Stimulated activated effector memory CD8-positive, alpha-beta T cell treated with anti-CD3 and anti-CD28 coated beads, Interleukin-12 subunit alpha, Interleukin-12 subunit beta, amount 100 ng/mL, for 72 hours (primary cell): Measurements from ENCODE around the gene OR4B1.
"Not testable (repeated sequence)": the region's sequence is repeated elsewhere in the genome, so short reads cannot be mapped to it uniquely, and the experiment has no call there.

ENCODE experiments used
- ATAC-seq: fragments of 150-1000 bp; cut with Tn5 transposase; 2 replicates; pipeline ENCODE4 v1.10.0; 2021
- DNase-seq, 2 donors: peaks; one replicate each; pipeline ENCODE4 v3.0.0; 2021 to 2022; ENCODE audit warnings: low spot score in 2 of 2
- H3K27ac Mint-ChIP-seq: one replicate; pipeline ENCODE4 v1.8.0; 2022; ENCODE audit warnings: mild to moderate bottlenecking, mixed read lengths
- H3K36me3 Mint-ChIP-seq: one replicate; pipeline ENCODE4 v1.8.0; 2022; ENCODE audit warnings: mild to moderate bottlenecking, mixed read lengths
- H3K4me1 Mint-ChIP-seq: one replicate; pipeline ENCODE4 v1.8.0; 2022; ENCODE audit warnings: mixed read lengths
- H3K4me3 Mint-ChIP-seq: one replicate; pipeline ENCODE4 v1.8.0; 2022; ENCODE audit warnings: mild to moderate bottlenecking, mixed read lengths
- H3K9me3 Mint-ChIP-seq: one replicate; pipeline ENCODE4 v1.8.0; 2022; ENCODE audit warnings: mixed read lengths

The OR4B1 gene

GRCh38 chr11:48216510-48216909 lies at the start of gene OR4B1:
OR4B1 (plus strand) TSS chr11:48216810; CDS start chr11:48216810, 0 bp downstream.
- DNase-seq, result no peak
- Mint-ChIP-seq H3K4me1 (no peaks in the 10 kb centered on the region), H3K4me3 (no peak within 1 kb of the TSS), H3K27ac (no peak within 1 kb of the TSS), H3K36me3 (no peaks in the 10 kb centered on the region), H3K9me3 (no peaks in the 10 kb centered on the region)
- no peak for ATAC-seq

- Mint-ChIP-seq H3K4me1 (peaks cover 30% of the 10 kb centered on the region), H3K4me3 (no peak overlapping the region), H3K9me3 (no peaks in the 10 kb centered on the region), H3K36me3 (peaks cover 79% of the 10 kb centered on the region), H3K27ac (no peak overlapping the region)
- ATAC-seq, result no peak
- no peak for DNase-seq
These were observed 49.2 kb upstream of the OR4B1 start for GRCh38 chr11:48167380-48167779.

- H3K36me3 Mint-ChIP-seq, result peaks cover 65% of the 10 kb centered on the region
- ATAC-seq (no peak), DNase-seq (no peak)
- no peak overlapping the region for H3K4me3 Mint-ChIP-seq
- no peaks in the 10 kb centered on the region for H3K9me3 Mint-ChIP-seq
- peak overlapping the region; percentile 73 for H3K27ac Mint-ChIP-seq
- peaks cover 28% of the 10 kb centered on the region for H3K4me1 Mint-ChIP-seq
These were observed 47.8 kb upstream of the OR4B1 start for GRCh38 chr11:48168815-48169214.

- no peaks in the 10 kb centered on the region for H3K9me3 Mint-ChIP-seq
- H3K4me1 Mint-ChIP-seq, result peaks cover 28% of the 10 kb centered on the region
- peak overlapping the region; percentile 73 for H3K27ac Mint-ChIP-seq
- ATAC-seq (no peak), DNase-seq (no peak)
- peaks cover 60% of the 10 kb centered on the region for H3K36me3 Mint-ChIP-seq
- H3K4me3 Mint-ChIP-seq, result no peak overlapping the region
These were observed 47.4 kb upstream of the OR4B1 start for GRCh38 chr11:48169259-48169658.

DNA sequence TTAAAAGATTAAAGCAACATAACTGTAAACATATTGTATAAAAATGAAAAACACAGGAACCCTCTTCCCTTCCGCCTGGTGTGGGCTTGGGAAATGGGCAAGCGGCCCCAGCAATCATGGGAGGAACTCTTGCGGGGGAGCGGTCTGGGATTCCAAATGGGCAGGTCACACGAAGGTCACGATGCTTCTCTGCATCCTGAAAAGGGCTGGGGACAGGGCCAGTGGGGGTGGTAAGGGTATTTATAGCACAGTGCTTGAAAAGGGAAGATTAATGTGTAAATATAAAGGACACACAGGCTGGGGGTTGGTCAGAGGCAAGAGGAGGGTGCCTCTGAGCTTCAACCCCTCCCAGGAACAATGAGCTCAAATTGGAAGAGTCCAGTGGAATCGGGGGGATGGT lies 46.9 kb upstream of the OR4B1 start:
- no peak for DNase-seq
- H3K27ac Mint-ChIP-seq, result peak overlapping the region; percentile 73

DNA sequence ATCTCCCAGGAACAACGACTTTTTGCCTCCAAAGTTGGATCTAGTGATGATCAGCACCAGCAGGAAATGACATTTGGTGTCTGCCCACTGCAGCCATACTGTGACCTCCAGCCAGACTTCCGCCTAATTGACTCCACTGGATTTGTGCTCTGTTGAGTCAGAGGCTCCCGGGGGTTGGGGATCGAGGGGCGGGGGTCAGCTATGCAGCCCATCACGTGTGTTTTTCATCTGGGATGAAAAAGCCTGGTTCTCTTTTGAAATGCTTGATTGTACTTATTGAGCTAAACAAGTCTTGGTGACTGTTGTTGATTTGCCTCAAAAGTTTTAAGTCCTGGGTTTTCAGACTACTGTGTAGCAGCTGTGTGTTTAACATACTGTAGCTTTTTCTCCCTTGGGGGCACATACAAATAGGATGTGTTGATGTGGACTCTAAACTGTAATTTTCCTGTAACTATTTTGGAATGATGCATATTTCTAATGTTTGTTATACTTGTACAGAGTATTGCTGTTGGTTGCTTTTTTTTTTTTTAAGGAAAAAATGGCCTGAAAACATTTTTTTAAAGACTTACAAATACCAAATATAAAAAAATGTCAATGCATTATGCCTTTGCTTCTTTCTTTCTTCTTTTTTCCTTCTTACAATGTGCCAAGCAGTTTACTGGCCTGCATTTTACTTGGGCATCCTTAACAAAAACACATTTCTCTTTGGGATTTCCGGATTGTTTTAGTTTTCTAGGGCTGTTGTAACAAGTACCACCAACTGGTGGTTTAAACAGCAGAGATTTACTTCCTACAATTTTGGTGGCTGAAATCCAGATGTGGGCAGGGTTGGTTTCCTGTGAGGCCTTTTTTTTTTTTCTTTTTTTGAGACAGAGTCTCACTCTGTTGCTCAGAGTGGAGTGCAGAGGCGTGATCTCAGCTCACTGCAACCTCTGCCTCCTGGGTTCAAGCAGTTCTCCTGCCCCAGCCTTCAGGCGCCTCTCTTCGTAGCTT lies 46.1 kb upstream of the OR4B1 start:
- H3K36me3 Mint-ChIP-seq, result peaks cover 48% of the 10 kb centered on the region
- no peaks in the 10 kb centered on the region for H3K9me3 Mint-ChIP-seq
- no peak for DNase-seq
- no peak overlapping the region for H3K4me3 Mint-ChIP-seq
- H3K27ac Mint-ChIP-seq, result no peak overlapping the region
- peaks cover 28% of the 10 kb centered on the region for H3K4me1 Mint-ChIP-seq
- peak; percentile 47 for ATAC-seq

More for the DNA sequence above, 46.9 kb upstream of the OR4B1 start:
- no peak overlapping the region for H3K4me3 Mint-ChIP-seq
- no peaks in the 10 kb centered on the region for H3K9me3 Mint-ChIP-seq
- ATAC-seq, result no peak
- peaks cover 56% of the 10 kb centered on the region for H3K36me3 Mint-ChIP-seq
- H3K4me1 Mint-ChIP-seq, result peaks cover 28% of the 10 kb centered on the region

GRCh38 chr11:48172818-48173609 lies 43.6 kb upstream of the OR4B1 start:
- Mint-ChIP-seq H3K4me3 (no peak overlapping the region), H3K27ac (no peak overlapping the region), H3K36me3 (peaks cover 23% of the 10 kb centered on the region), H3K4me1 (peaks cover 28% of the 10 kb centered on the region), H3K9me3 (no peaks in the 10 kb centered on the region)
- peak; percentile 24 to 75 for DNase-seq
- ATAC-seq, result peak; percentile 72

- DNase-seq, result no peak
- no peak overlapping the region for H3K4me3 Mint-ChIP-seq
- H3K27ac Mint-ChIP-seq, result no peak overlapping the region
These were observed 38.9 kb upstream of the OR4B1 start for GRCh38 chr11:48177661-48178060.

DNA sequence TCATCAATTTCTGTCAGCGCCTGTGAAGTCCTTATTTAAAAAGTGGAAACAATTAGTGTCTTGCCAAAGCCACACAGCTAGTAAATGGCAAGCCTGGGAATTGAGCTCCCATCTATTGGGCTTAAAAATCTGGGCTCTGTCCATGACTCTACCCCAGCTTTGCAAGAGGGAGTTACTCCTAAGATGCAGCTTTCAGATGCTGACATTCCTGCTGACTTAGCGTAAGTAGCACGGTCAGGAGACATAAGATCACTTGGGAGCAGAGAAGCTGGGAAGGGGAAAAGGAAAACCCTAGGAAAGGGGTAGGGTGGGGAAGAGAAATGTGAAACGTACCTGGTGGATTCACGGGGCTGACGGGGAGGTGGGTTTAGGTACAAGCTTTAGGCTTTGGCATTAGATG lies 36.0 kb upstream of the OR4B1 start:
- DNase-seq (no peak), ATAC-seq (no peak)
- H3K4me1 Mint-ChIP-seq, result no peaks in the 10 kb centered on the region
- H3K4me3 Mint-ChIP-seq, result no peak overlapping the region
- no peaks in the 10 kb centered on the region for H3K36me3 Mint-ChIP-seq
- no peak overlapping the region for H3K27ac Mint-ChIP-seq
- no peaks in the 10 kb centered on the region for H3K9me3 Mint-ChIP-seq

More at GRCh38 chr11:48177661-48178060, 38.9 kb upstream of the OR4B1 start:
- ATAC-seq, result no peak
- H3K4me1 Mint-ChIP-seq, result peaks cover 4% of the 10 kb centered on the region
- H3K36me3 Mint-ChIP-seq, result no peaks in the 10 kb centered on the region
- H3K9me3 Mint-ChIP-seq, result no peaks in the 10 kb centered on the region

- Mint-ChIP-seq H3K4me1 (no peaks in the 10 kb centered on the region), H3K27ac (no peak overlapping the region), H3K36me3 (no peaks in the 10 kb centered on the region), H3K4me3 (no peak overlapping the region), H3K9me3 (no peaks in the 10 kb centered on the region)
- DNase-seq (no peak), ATAC-seq (no peak)
These were observed 33.6 kb upstream of the OR4B1 start for GRCh38 chr11:48182860-48183526.

DNA sequence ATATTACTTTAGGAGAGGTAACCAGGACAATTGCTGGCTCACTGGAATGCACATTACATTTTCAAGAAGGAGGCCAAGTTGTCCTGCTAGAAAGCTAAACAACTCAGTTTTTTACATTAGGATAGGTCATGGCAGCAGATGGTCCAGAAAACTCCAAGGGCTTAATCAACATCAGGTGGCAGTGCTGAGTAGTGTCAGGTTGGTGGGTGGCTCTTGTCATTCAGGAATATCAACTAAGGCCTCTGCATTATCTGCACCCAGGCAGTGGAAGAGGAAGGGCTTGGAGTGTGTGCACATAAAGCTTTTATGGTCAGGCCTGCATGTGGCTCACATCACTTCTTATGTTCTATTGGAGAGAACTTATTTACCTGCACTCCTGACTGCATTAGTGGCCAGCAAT lies 32.2 kb upstream of the OR4B1 start:
- Mint-ChIP-seq H3K4me1 (no peaks in the 10 kb centered on the region), H3K27ac (no peak overlapping the region), H3K36me3 (no peaks in the 10 kb centered on the region), H3K9me3 (no peaks in the 10 kb centered on the region), H3K4me3 (no peak overlapping the region)
- ATAC-seq, result no peak
- DNase-seq, result no peak

DNA sequence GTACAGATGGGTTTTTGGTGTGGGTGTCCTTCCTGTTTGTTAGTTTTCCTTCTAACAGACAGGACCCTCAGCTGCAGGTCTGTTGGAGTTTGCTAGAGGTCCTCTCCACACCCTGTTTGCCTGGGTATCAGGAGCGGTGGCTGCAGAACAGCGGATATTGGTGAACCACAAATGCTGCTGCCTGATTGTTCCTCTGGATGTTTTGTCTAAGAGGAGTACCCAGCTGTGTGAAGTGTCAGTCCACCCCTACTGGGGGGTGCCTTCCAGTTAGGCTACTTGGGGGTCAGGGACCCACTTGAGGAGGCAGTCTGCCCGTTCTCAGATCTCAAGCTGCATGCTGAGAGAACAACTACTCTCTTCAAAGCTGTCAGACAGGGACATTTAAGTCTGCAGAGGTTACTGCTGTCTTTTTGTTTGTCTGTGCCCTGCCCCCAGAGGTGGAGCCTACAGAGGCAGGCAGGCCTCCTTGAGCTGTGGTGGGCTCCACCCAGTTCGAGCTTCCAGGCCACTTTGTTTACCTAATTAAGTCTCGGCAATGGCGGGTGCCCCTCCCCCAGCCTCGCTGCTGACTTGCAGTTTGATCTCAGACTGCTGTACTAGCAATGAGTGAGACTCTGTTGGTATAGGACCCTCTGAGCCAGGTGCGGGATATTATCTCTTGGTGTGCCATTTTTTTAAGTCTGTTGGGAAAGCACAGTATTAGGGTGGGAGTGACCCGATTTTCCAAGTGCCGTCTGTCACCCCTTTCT lies 25.5 kb upstream of the OR4B1 start:
- peaks cover 11% of the 10 kb centered on the region for H3K4me1 Mint-ChIP-seq
- peak overlapping the region; percentile 16 for H3K27ac Mint-ChIP-seq
- DNase-seq, H3K36me3 Mint-ChIP-seq, H3K9me3 Mint-ChIP-seq, ATAC-seq: not testable (repeated sequence)
- H3K4me3 Mint-ChIP-seq, result peak overlapping the region; percentile 52

GRCh38 chr11:48193876-48194275 lies 22.7 kb upstream of the OR4B1 start:
- Mint-ChIP-seq H3K9me3 (peaks cover 18% of the 10 kb centered on the region), H3K27ac (no peak overlapping the region), H3K36me3 (no peaks in the 10 kb centered on the region), H3K4me1 (peaks cover 11% of the 10 kb centered on the region), H3K4me3 (no peak overlapping the region)
- ATAC-seq (no peak), DNase-seq (no peak)

DNA sequence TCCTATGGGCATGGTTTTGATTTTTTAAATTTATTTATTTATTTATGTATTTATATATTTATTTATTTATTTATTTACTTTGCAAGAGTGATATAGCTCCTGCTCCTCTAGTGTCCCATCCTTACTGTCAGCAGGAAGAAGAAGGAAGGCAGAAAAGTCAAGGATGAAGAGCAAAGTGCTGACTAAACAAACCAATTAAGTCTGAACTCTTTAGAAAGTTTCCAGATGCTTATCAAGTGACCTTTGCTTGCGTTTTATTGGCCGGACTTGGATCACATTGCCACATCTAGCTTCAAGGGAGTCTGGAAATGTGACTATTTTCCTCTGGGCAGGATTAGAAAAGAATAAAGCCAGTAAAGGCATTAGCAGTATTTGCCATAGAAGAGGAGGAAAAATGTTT lies 8.7 kb upstream of the OR4B1 start:
- no peaks in the 10 kb centered on the region for H3K9me3 Mint-ChIP-seq

More for the DNA sequence above, 8.7 kb upstream of the OR4B1 start:
- Mint-ChIP-seq H3K4me3 (no peak overlapping the region), H3K36me3 (no peaks in the 10 kb centered on the region), H3K27ac (no peak overlapping the region), H3K4me1 (no peaks in the 10 kb centered on the region)
- ATAC-seq (no peak), DNase-seq (no peak)
